Stimulated activated CD8-positive, alpha-beta memory T cell treated with anti-CD3 and anti-CD28 coated beads, Interleukin-7, amount 100 ng/mL, for 4 hours (primary cell): ENCODE data around the gene ZNF790.

Source experiments
- DNase-seq, 2 donors: peaks; one replicate each; pipeline ENCODE4 v3.0.0-alpha.2; 2020; ENCODE audit warnings: low read depth in 2 of 2

Gene ZNF790

GRCh38 chr19:36772311-36773222 lies 65.6 kb downstream of the ZNF790 start, which contains the start of gene ZNF850:
Gene ZNF850 (minus strand): TSS chr19:36772807. CDS start chr19:36762606, 10,201 bp downstream.
- peak; percentile 88 to 90 for DNase-seq

- peak in 1 of 2 donors; percentile 5 for DNase-seq
Measured at GRCh38 chr19:36771261-36772231, 66.6 kb downstream of the ZNF790 start.
